Skeletal muscle cell (primary cell): Measurements from ENCODE around the gene TBC1D17.
A peak's percentile ranks its signal among the peaks of the same experiment; 100 is the strongest.

Source experiments
- DNase-seq: peaks from one replicate; pipeline ENCODE4 v3.0.0-alpha.2; 2010; ENCODE audit warnings: low read depth
- H3K4me3 ChIP-seq: 2 replicates; pipeline ENCODE4 v1.5.1; 2011; ENCODE audit warnings: low read depth, mild to moderate bottlenecking, control low read depth, low read length, moderate library complexity

Gene TBC1D17

GRCh38 chr19:49888510-49888824 lies 11.0 kb downstream of the TBC1D17 start:
- no peak for DNase-seq
- H3K4me3 ChIP-seq = no peak overlapping the region

- DNase-seq = no peak
- H3K4me3 ChIP-seq = no peak overlapping the region
Observed at GRCh38 chr19:49889038-49889686, 11.7 kb downstream of the TBC1D17 start.

GRCh38 chr19:49889687-49890348 lies 12.3 kb downstream of the TBC1D17 start:
- H3K4me3 ChIP-seq = peak overlapping the region; percentile 29
- peak; percentile 24 for DNase-seq

- no peak for DNase-seq
- H3K4me3 ChIP-seq = peak overlapping the region; percentile 29
Observed at GRCh38 chr19:49890349-49891311, 13.1 kb downstream of the TBC1D17 start.

DNA sequence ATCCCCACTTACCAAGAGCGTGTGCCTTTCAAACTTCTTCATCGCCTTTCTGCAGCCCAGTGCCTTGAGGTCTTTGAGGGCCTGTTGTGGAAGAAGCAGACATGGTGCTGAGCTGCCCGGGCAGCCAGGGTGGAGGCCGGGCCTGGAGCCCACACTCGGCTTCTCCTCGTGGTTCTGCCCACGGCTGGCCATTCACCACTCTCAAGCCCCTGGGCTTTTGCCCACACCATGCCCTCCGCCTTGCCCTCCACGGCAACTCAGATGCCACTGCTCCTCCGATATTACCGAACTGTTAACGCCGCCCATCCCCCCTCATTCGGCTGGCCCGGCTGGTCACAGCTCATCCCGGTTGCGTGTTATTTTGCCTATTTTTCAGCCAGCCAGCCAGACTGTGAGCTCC lies 13.9 kb downstream of the TBC1D17 start:
- no peak overlapping the region for H3K4me3 ChIP-seq
- no peak for DNase-seq

GRCh38 chr19:49892716-49893115 lies 15.2 kb downstream of the TBC1D17 start:
- DNase-seq = no peak
- no peak overlapping the region for H3K4me3 ChIP-seq

DNA sequence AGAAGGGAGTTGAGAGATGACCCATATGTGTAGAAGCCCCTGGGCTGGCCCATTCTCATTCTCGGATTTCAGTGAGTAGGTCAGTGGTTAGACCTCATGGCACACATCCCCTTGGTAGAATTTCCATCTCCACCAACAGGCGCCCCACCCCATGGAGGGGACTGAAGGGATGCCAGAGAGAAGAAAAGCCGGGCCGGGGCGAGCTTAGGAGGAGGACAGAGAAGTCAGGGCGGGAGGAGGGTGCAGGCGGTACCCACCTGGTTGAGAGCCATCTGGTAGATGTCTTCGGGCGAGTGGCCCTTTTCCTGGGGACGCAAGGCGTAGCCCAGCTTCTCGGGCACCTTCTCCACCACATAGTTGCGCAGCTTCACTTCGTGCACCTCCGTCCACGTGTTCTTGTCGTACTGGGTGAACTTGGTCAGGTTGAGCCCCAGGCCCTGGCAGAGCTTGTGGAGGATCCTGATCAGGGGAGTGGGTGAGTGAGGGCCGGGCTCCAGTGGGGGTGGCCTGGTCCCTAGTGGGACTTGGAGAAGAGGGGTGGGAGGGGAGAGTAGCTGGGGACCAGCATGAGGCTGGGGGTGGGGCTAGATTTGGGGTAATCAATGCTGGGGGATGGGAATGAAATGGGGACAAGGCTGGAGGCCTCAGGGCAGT lies 16.6 kb downstream of the TBC1D17 start:
- H3K4me3 ChIP-seq = no peak overlapping the region
- DNase-seq = no peak

- no peak for DNase-seq
- no peak overlapping the region for H3K4me3 ChIP-seq
Observed at GRCh38 chr19:49894879-49895565, 17.5 kb downstream of the TBC1D17 start.

DNA sequence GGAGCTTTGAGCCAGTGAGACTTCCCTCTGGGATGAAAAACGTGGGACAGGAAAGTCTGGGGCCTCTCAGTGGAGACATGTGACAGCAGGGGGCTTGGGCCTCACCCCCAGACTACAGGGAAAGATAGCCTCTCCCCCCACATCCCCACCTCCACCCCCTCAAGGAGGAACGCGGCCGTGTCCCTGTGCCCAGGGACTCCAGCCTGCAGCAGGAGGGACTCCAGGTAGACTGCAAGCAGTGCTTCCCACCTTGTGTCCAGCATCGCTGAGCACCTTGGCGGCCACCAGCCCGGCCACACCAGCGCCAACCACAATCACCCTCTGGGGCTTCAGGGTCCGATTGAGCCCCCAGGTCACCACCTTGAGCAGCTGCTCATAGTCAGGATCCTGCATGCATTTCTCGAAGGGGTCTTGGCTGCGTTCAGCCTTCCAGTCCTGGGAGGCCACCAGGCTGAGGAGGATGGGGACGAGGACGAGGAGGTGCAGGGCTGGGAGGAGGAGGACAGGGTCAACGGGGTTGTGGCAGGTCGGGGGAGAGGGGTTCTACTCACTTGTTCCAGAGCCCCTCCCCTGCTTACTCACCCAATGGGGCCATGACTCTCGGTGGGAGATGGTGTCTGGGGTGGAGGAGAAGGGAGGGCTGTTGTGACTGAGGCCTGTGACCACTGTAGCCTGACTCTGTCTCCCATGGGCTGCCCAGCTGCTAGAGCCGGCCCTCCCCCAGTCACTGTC lies 18.2 kb downstream of the TBC1D17 start:
- no peak for DNase-seq
- H3K4me3 ChIP-seq = no peak overlapping the region

DNA sequence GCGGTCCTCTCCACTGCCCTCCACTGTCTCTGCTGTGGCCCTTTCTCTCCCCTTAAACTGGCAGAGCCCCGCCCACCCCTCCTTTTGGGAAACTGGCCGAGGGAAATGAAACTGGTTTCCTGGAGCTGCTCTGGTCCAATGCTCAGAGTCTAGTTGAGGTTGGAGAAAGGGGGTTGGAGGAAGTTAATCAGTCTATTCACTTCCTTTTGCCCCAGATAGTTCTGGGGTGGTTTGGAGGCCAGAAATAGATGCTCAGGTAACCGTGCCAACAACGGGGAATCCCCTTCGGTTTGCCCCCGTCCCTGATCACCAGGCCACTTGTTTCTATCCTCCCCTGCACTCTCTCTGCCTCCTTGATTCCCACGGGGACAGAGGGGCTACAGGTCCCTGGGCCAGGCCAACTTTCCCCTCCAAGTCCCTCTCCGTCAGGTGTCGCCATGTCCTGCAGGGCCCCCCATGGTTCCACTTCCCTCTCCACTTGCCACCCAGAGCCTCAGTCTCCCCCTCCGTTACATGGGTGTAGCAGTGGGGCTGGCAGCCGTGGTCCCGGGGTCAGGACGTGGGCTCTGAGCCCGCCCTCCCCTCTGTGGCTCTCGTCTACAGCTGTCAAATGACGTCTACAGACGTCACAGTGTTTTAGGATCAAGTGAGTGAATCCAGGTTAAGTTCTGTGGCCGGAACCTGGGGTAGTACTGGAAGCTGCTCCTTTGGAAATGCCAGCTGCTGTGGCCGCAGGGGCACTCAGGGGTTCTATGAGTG lies 19.5 kb downstream of the TBC1D17 start, which contains the start of gene IL4I1:
Gene IL4I1, minus strand, starts transcription at position 25 of the 759 bp plus-strand sequence. CDS start 727 bp downstream, outside the sequence.
- H3K4me3 ChIP-seq = no peak within 1 kb of the TSS
- DNase-seq = no peak

DNA sequence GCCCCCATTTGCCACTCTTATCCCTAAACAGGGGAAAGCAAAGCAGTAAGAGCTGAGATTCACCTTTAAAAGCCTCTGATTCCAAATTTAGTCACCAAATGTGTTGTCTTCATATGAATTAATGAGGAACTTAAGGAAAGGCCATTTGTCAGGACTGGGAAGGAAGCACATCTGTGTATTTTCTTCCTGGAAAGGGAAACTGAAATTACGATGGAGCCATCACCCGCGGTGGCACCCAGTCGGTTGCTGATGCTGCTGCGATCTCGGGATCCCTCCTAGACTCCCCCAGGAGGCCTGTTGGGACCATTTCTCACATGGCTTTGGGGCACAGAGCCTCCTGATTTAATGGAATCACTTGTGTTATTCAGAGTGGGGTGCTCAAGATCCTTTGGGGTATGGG lies 26.6 kb downstream of the TBC1D17 start:
- H3K4me3 ChIP-seq = no peak overlapping the region
- DNase-seq = no peak

DNA sequence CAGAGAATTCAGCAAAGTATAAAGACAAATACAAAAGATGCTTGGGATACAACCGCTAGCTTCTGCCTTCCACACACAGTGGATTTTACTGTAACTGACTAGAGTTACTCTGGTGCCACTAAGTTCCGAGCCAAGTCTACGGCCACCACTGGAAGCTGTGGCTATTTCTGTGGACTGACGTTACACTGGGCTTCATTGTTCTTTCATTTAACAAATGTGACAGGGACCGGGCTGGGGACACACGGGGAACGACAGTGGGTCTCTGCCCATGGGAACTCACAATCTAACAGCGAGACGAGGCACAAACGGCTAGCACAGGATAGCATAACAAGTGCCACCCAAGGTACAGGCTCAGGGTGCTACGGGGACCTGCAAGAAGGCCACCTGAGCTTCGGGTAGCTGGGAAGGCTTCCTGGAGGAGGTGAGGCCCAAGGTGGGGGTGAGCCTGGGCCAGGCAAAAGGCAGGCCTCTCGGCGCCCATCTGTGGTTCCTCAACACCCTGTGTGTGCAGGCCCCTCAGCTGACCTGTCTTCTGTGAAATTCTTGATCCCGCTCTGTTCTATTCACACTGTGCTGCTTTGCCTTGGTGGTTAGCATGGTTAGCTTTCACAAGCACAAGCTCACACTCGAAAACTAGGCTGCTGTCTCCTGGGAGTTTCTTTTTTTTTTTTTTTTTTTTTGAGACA lies 29.5 kb downstream of the TBC1D17 start:
- no peak overlapping the region for H3K4me3 ChIP-seq
- no peak for DNase-seq

- no peak for DNase-seq
- H3K4me3 ChIP-seq = no peak overlapping the region
Observed at GRCh38 chr19:49907745-49908446, 30.4 kb downstream of the TBC1D17 start.

DNA sequence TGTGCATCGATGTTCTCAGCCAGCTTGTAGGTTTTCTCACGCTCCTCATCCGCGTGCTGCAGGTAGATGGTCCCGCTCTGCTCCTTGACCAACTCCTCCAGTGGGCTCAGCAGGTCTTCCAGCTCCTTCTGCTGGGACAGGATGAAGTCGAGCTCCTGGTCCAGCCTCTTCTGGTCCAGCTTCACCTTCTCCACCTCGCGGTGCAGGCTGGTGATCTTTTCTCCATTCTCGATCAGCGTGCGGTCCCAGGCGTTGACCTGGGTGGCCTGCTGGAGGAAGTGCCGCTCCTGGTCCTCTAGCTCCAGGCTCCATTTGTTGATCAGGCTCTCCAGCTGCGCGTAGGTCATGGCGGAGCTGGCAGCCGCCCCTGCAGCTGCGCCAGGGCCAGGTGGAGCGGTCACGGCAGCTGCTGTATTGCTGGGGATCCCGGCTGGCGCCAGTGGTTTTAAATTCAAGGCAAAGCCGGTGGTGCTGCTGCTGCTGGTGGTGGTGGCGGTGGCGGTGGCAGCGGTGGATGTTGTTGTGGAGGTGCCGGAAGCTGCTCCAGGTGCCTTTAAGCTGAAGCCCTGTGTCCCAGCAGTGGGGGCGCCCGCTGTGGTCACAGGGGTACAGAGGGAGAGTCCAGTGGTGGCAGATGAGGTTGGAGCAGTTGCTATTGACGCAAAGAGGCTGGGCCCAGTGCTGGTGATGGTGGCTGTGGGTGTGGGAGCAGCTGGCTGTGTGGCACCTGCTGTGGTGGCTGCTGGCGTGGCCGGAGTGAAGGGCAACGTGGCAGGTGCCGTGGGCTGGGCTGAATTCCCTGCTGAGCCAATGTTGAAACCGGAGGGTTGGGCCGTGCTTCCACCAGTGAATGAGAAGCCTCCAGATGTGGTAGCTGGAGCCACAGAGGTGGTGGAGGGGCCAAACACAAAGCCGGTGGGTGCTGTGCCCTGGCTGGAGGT lies 31.2 kb downstream of the TBC1D17 start:
- no peak for DNase-seq
- no peak overlapping the region for H3K4me3 ChIP-seq

DNA sequence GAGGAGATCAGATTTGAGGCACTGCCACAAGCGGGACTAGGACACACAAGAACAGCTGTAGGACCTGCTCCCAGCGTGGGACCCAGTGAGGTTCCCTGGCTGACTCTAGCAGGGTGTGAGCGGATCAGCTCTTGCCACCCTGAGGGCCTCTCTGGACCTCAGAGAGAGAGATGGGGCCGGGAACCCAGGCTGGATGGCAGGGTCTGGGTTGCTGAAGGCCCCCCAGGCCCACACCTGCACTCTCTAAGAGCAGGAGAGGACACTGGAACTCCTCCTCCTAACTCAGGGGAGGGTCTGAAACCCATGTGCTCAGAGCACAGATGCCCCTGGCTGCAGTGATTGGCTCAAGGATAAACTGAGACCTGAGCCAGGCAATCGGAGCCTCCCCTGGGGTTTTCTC lies 32.7 kb downstream of the TBC1D17 start:
- no peak for DNase-seq
- H3K4me3 ChIP-seq = no peak overlapping the region
